Measurements from ENCODE around the gene TRAPPC2B.
"Not testable (repeated sequence)": the region's sequence is repeated elsewhere in the genome, so short reads cannot be mapped to it uniquely, and the experiment has no call there.

The TRAPPC2B gene

GRCh38 chr19:57363688-57364181 lies 384 bp downstream of the TRAPPC2B start:
- H3K4me3 ChIP-seq (replicated peaks; ENCODE audit: low read depth, low read length): peak overlapping the region; percentile 91
- DNase-seq (ENCODE audit: low read depth): peak; percentile 21
- no peak for TF ChIP-seq CTCF (IDR thresholded peaks at IDR 0.05; ENCODE audit: low read length, missing control alignments)

GRCh38 chr19:57366776-57367175 lies 3.4 kb downstream of the TRAPPC2B start:
- no peak for TF ChIP-seq CTCF (IDR thresholded peaks at IDR 0.05; ENCODE audit: low read length, missing control alignments)

GRCh38 chr19:57374179-57374578 lies 10.8 kb downstream of the TRAPPC2B start:
- DNase-seq (ENCODE audit: low read depth): no peak
- H3K4me3 ChIP-seq (replicated peaks; ENCODE audit: low read depth, low read length): no peak overlapping the region
- TF ChIP-seq CTCF (IDR thresholded peaks at IDR 0.05; ENCODE audit: low read length, missing control alignments): no peak

More at GRCh38 chr19:57366776-57367175, 3.4 kb downstream of the TRAPPC2B start:
- no peak overlapping the region for H3K4me3 ChIP-seq (replicated peaks; ENCODE audit: low read depth, low read length)
- no peak for DNase-seq (ENCODE audit: low read depth)

- not testable (repeated sequence) for H3K4me3 ChIP-seq (replicated peaks; ENCODE audit: low read depth, low read length); DNase-seq (ENCODE audit: low read depth)
Measured at GRCh38 chr19:57374647-57375046, 11.3 kb downstream of the TRAPPC2B start.

DNA sequence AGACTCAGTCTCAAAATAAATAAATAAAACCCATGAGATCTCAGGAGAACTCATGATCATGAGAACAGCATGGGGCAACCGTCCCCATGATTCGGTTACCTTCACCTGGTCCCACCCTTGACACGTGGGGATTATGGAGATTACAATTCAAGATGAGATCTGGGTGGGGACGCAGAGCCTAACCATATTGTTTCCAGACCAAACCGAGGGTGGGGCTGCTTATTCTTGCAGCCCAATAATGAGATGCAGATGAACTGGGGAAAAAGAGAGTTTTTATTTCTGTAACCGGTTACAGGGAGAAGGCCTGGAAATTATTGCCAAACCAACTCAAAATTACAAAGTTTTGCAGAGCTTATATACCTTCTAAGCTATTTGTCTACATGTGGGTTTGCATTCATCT lies 12.8 kb downstream of the TRAPPC2B start:
- no peak for DNase-seq (ENCODE audit: low read depth)
- H3K4me3 ChIP-seq (replicated peaks; ENCODE audit: low read depth, low read length): no peak overlapping the region
- no peak for TF ChIP-seq CTCF (IDR thresholded peaks at IDR 0.05; ENCODE audit: low read length, missing control alignments)

GRCh38 chr19:57377498-57378146 lies 14.3 kb downstream of the TRAPPC2B start:
- TF ChIP-seq CTCF (IDR thresholded peaks at IDR 0.05; ENCODE audit: low read length, missing control alignments): no peak

DNA sequence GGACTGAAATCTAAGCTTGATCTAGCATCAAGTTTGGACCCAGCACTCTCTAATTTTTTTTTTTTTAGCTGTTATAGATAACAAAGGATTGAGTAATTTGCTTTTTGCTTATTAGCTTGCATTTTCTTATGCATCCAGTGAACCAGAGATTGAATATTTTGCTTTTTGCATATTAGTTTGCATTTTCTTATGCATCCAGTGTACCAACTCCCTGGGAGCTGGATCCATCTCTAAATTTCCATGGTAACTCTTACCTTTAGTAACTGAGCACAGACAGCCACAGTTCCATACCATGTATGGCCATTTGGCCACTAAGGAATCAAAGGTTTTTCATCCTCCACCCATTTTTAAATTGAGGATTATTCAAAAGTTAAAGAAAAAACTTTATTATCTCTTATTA lies 17.6 kb downstream of the TRAPPC2B start:
- DNase-seq (ENCODE audit: low read depth): no peak
- H3K4me3 ChIP-seq (replicated peaks; ENCODE audit: low read depth, low read length): no peak overlapping the region
- no peak for TF ChIP-seq CTCF (IDR thresholded peaks at IDR 0.05; ENCODE audit: low read length, missing control alignments)

More at GRCh38 chr19:57377498-57378146, 14.3 kb downstream of the TRAPPC2B start:
- H3K4me3 ChIP-seq (replicated peaks; ENCODE audit: low read depth, low read length): no peak overlapping the region
- DNase-seq (ENCODE audit: low read depth): no peak

Data from fibroblast of pulmonary artery (primary cell).